Keratinocyte (primary cell): Measurements from ENCODE around the gene PRDM11. TPM values are rescaled to one million over a fixed set of nuclear protein-coding genes. Genes with fewer than 3 reads are reported as not detected.

ENCODE experiments used
- DNase-seq: peaks from one replicate; pipeline ENCODE4 v3.0.0-alpha.2; 2011; ENCODE audit warnings: low read depth, missing footprints, low spot score
- FAIRE-seq: peaks from 2 replicates; lab custom pipeline; 2011; peaks lifted over from hg19 to GRCh38; lab: Jason Lieb, UNC
- H2AFZ ChIP-seq: 2 replicates; pipeline ENCODE4 v1.6.0; 2012; ENCODE audit warnings: low read length, control low read depth, inconsistent platforms; ENCODE audit not compliant: control insufficient read depth
- H3K27ac ChIP-seq: 2 replicates; pipeline ENCODE4 v1.5.1; 2011; ENCODE audit warnings: low read length; ENCODE audit not compliant: control insufficient read depth, insufficient read depth
- H3K27me3 ChIP-seq: 3 replicates; pipeline ENCODE4 v1.6.0; 2011; ENCODE audit warnings: low read length; ENCODE audit not compliant: control insufficient read depth, insufficient read depth; ENCODE audit errors: extremely low read depth
- H3K36me3 ChIP-seq, 2 experiments: 2 replicates in 1 of 2; 3 replicates in 1 of 2; pipeline ENCODE4 v1.5.1; 2011; ENCODE audit warnings: low read length in 2 of 2, mild to moderate bottlenecking in 1 of 2; ENCODE audit not compliant: control insufficient read depth in 2 of 2, insufficient read depth in 2 of 2; ENCODE audit errors: extremely low read depth in 1 of 2
- H3K4me1 ChIP-seq: 3 replicates; pipeline ENCODE4 v1.5.1; 2011; ENCODE audit warnings: low read length; ENCODE audit not compliant: control insufficient read depth, insufficient read depth; ENCODE audit errors: extremely low read depth
- H3K4me2 ChIP-seq: 3 replicates; pipeline ENCODE4 v1.6.0; 2011; ENCODE audit warnings: low read depth, low read length; ENCODE audit not compliant: control insufficient read depth, insufficient read depth; ENCODE audit errors: extremely low read depth
- H3K4me3 ChIP-seq, 3 experiments: fragments of 200-600 bp in 1 of 3; sonication (generic) in 1 of 3; 2 replicates in 2 of 3; 3 replicates in 1 of 3; pipeline ENCODE4 v1.5.1; 2011 to 2016; ENCODE audit warnings: low read length in 3 of 3, mild to moderate bottlenecking in 3 of 3, control low read depth in 2 of 3, inconsistent platforms in 1 of 3, low read depth in 1 of 3, mixed read lengths in 1 of 3, mixed run types in 1 of 3, moderate library complexity in 1 of 3; ENCODE audit not compliant: control insufficient read depth in 2 of 3, insufficient read depth in 2 of 3; ENCODE audit errors: extremely low read depth in 1 of 3
- H3K79me2 ChIP-seq: 2 replicates; pipeline ENCODE4 v1.6.0; 2012; ENCODE audit warnings: low read length; ENCODE audit not compliant: control insufficient read depth, insufficient read depth
- H3K9ac ChIP-seq: 3 replicates; pipeline ENCODE4 v1.6.0; 2011; ENCODE audit warnings: low read length; ENCODE audit not compliant: control insufficient read depth, insufficient read depth; ENCODE audit errors: extremely low read depth
- H3K9me1 ChIP-seq: 3 replicates; pipeline ENCODE4 v1.6.0; 2011; ENCODE audit warnings: low read length; ENCODE audit not compliant: control insufficient read depth, insufficient read depth; ENCODE audit errors: extremely low read depth
- H3K9me3 ChIP-seq: 2 replicates; pipeline ENCODE4 v1.5.1; 2012; ENCODE audit warnings: low read depth, low read length; ENCODE audit not compliant: control insufficient read depth
- H4K20me1 ChIP-seq: 3 replicates; pipeline ENCODE4 v1.6.0; 2011; ENCODE audit warnings: low read length; ENCODE audit not compliant: control insufficient read depth, insufficient read depth; ENCODE audit errors: extremely low read depth
- EZH2 ChIP-seq: IDR thresholded peaks from one replicate; pipeline ENCODE4 v1.6.1; 2012; ENCODE audit warnings: inconsistent platforms, mild to moderate bottlenecking, low read length, moderate library complexity
- dilution Hi-C: fragments of 300-500 bp; cut with MboI; formaldehyde crosslinking; loops from one replicate; pipeline ENCODE4 v1.7.0; 2020; ENCODE audit warnings: low sequenced_read_pairs; ENCODE audit not compliant: extremely low pct_ligation_motif_present
- polyA plus RNA-seq, 5 experiments: library from polyadenylated mRNA; depleted of rRNA in 3 of 5; stranded (reverse) in 3 of 5; stranded (forward) in 1 of 5; unstranded in 1 of 5; fragments of >200 nt; gene quantifications; 1 replicate in 1 of 5; 2 replicates in 3 of 5; 3 replicates in 1 of 5; pipeline versions ENCODE4 v1.2.1 to v1.2.3, GENCODE V29; 2011 to 2012; ENCODE audit warnings: missing spikeins in 2 of 5, low read depth in 1 of 5, low replicate concordance in 1 of 5
- TF ChIP-seq, protein P1 (sequence below), 3 experiments: IDR thresholded peaks in 1 of 3; conservative IDR thresholded peaks in 1 of 3; optimal IDR thresholded peaks in 1 of 3; 2 replicates in 2 of 3; 3 replicates in 1 of 3; pipeline versions ENCODE3 to v1.5.1; 2011; ENCODE audit warnings: low read length in 3 of 3, mild to moderate bottlenecking in 3 of 3, moderate library complexity in 2 of 3, control low read depth in 1 of 3, inconsistent platforms in 1 of 3; ENCODE audit not compliant: insufficient read depth in 2 of 3; ENCODE audit errors: extremely low read depth in 1 of 3

Gene PRDM11
- polyA plus RNA-seq, 1 donor (not counting 4 experiments of a cell fraction or from before 2014, with no cell fraction given): 2.1 TPM

DNA sequence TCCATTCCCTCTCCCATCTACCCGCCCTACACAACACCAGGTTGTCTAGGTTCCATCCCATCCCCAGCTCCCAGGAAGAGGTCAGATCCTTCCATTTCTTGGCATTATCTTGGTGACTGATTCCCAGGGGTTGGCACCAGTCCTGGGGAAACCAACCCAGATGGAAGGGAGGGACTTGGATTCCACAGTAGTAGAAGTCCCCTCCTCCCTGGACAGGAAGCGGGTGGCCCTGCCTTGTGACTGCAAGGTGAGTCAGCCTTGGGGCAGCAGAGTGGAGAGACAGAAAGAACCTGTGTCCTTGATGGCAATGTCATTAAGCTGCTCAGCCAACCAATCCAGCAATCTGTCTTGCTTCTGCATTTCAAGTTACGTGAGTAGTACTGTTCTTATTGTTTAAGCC is 113.2 kb downstream of the PRDM11 start:
- no peak for DNase-seq
- no peak overlapping the region for H3K27ac ChIP-seq
- peak; percentile 5 for FAIRE-seq
- H3K4me3 ChIP-seq: no peak overlapping the region
- H4K20me1 ChIP-seq: no peaks in the 10 kb centered on the region
- H3K9me3 ChIP-seq: no peaks in the 10 kb centered on the region
- TF ChIP-seq, protein P1, sequence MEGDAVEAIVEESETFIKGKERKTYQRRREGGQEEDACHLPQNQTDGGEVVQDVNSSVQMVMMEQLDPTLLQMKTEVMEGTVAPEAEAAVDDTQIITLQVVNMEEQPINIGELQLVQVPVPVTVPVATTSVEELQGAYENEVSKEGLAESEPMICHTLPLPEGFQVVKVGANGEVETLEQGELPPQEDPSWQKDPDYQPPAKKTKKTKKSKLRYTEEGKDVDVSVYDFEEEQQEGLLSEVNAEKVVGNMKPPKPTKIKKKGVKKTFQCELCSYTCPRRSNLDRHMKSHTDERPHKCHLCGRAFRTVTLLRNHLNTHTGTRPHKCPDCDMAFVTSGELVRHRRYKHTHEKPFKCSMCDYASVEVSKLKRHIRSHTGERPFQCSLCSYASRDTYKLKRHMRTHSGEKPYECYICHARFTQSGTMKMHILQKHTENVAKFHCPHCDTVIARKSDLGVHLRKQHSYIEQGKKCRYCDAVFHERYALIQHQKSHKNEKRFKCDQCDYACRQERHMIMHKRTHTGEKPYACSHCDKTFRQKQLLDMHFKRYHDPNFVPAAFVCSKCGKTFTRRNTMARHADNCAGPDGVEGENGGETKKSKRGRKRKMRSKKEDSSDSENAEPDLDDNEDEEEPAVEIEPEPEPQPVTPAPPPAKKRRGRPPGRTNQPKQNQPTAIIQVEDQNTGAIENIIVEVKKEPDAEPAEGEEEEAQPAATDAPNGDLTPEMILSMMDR (optimal IDR thresholded peaks at IDR 0.05 in 1 of 3, IDR thresholded peaks at IDR 0.05 in 1 of 3, conservative IDR thresholded peaks at IDR 0.05 in 1 of 3; ENCODE audit: extremely low read depth in 1 of 3, insufficient read depth in 2 of 3, low read length in 3 of 3): no peak
- TF ChIP-seq EZH2: no peak
- H2AFZ ChIP-seq: no peak overlapping the region
- H3K4me2 ChIP-seq: no peak overlapping the region
- no peaks in the 10 kb centered on the region for H3K79me2 ChIP-seq
- no peak overlapping the region for H3K9ac ChIP-seq
- no peaks in the 10 kb centered on the region for H3K36me3 ChIP-seq
- peaks cover 6% of the 10 kb centered on the region for H3K4me1 ChIP-seq
- peaks cover 14% of the 10 kb centered on the region for H3K27me3 ChIP-seq
- dilution Hi-C loops: no loop called here
- H3K9me1 ChIP-seq: no peaks in the 10 kb centered on the region

DNA sequence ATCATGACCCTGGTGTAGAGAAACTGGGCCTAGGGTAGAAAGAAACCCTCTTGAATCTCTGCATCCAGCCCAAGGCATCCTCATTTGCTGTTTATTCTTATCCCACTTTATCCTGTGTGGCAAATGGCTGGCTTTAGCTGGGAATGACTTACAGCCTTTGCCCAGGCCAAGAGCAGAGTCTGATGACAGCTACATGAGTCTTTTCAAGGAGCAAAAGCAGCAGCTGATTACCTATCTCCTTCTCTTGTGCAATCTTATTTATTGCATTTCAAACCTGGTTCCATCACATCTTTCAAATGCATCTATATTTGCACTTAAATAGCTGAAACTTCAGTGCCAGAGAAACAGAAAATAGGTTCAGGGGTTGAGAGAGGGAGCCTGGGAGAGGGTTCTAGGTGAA is 113.6 kb downstream of the PRDM11 start:
- Histone ChIP-seq H3K27ac (no peak overlapping the region), H3K4me3 (no peak overlapping the region), H2AFZ (no peak overlapping the region), H3K79me2 (no peaks in the 10 kb centered on the region), H3K36me3 (no peaks in the 10 kb centered on the region), H3K9me3 (no peaks in the 10 kb centered on the region), H3K27me3 (peaks cover 14% of the 10 kb centered on the region), H3K4me2 (no peak overlapping the region), H3K4me1 (peaks cover 6% of the 10 kb centered on the region), H4K20me1 (no peaks in the 10 kb centered on the region), H3K9ac (no peak overlapping the region), H3K9me1 (no peaks in the 10 kb centered on the region)
- dilution Hi-C loops: no loop called here
- FAIRE-seq: no peak
- TF ChIP-seq, protein P1 (optimal IDR thresholded peaks at IDR 0.05 in 1 of 3, IDR thresholded peaks at IDR 0.05 in 1 of 3, conservative IDR thresholded peaks at IDR 0.05 in 1 of 3; ENCODE audit: extremely low read depth in 1 of 3, insufficient read depth in 2 of 3, low read length in 3 of 3): no peak
- TF ChIP-seq EZH2: no peak
- DNase-seq: no peak
